ENCODE data around the gene TBC1D13. TPM values are rescaled to one million over a fixed set of nuclear protein-coding genes. Genes with fewer than 3 reads are reported as not detected.
A peak's percentile ranks its signal among the peaks of the same experiment; 100 is the strongest.

TBC1D13 gene
- total and polyA plus RNA-seq, 7 donors = 11.8 to 25.1 (median 15.5) TPM

GRCh38 chr9:128823903-128824406, 36.9 kb downstream of the TBC1D13 start:
- TF ChIP-seq, protein P1, sequence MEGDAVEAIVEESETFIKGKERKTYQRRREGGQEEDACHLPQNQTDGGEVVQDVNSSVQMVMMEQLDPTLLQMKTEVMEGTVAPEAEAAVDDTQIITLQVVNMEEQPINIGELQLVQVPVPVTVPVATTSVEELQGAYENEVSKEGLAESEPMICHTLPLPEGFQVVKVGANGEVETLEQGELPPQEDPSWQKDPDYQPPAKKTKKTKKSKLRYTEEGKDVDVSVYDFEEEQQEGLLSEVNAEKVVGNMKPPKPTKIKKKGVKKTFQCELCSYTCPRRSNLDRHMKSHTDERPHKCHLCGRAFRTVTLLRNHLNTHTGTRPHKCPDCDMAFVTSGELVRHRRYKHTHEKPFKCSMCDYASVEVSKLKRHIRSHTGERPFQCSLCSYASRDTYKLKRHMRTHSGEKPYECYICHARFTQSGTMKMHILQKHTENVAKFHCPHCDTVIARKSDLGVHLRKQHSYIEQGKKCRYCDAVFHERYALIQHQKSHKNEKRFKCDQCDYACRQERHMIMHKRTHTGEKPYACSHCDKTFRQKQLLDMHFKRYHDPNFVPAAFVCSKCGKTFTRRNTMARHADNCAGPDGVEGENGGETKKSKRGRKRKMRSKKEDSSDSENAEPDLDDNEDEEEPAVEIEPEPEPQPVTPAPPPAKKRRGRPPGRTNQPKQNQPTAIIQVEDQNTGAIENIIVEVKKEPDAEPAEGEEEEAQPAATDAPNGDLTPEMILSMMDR (IDR thresholded peaks at IDR 0.05) = no peak
- Histone ChIP-seq H3K36me3 (ENCODE audit: insufficient read depth in 1 of 2, low read depth in 1 of 2) (peaks cover 0 to 75% of the 10 kb centered on the region in 2 donors), H3K4me1 (peaks cover 20% of the 10 kb centered on the region), H3K27me3 (ENCODE audit: insufficient read depth in 3 of 3, low read length in 2 of 3) (no peaks in the 10 kb centered on the region), H3K9me3 (no peaks in the 10 kb centered on the region), H3K27ac (no peak overlapping the region), H3K4me3 (no peak overlapping the region)
- intact Hi-C loops (cut with DNase I) = no loop called here
- ATAC-seq = no peak
- DNase-seq = peak in 1 of 2 donors; percentile 44
- 80 to 89% (median 82%) methylated on average over 12 of the region's 12 CpGs for WGBS, 3 donors

DNA sequence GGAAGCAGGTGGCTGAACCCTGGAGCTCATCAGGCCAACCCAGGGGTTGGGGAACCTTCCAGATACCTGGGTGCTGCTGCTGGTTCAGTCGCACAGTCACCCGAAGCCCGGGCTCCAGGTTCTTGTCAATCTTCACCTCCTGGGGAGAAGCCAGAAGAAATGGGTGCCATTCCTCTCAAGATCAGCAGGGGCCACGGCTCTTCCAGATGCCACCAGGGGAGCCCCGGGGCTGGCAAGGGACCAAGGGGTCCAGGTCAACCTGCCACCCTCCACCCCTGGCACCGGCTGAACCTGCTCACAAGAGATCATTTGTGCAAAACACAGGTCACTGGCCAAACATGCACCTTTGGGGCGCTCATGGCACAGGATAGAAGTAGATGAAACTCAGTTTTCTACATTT, 37.9 kb downstream of the TBC1D13 start:
- no peak for ATAC-seq
- TF ChIP-seq, protein P1 (IDR thresholded peaks at IDR 0.05) = no peak
- 69 to 88% (median 78%) methylated on average over 7 of the region's 7 CpGs for WGBS, 3 donors
- Histone ChIP-seq H3K9me3 (no peaks in the 10 kb centered on the region), H3K4me1 (peaks cover 13% of the 10 kb centered on the region), H3K36me3 (ENCODE audit: insufficient read depth in 1 of 2, low read depth in 1 of 2) (peaks cover 0 to 75% of the 10 kb centered on the region in 2 donors), H3K27me3 (ENCODE audit: insufficient read depth in 3 of 3, low read length in 2 of 3) (no peaks in the 10 kb centered on the region), H3K4me3 (no peak overlapping the region), H3K27ac (no peak overlapping the region)
- intact Hi-C loops (cut with DNase I) = no loop called here
- DNase-seq = peak in 1 of 2 donors; percentile 52

GRCh38 chr9:128825923-128826700, 39.1 kb downstream of the TBC1D13 start:
- 91 to 94% (median 91%) methylated on average over 21 to 22 of the region's 22 CpGs for WGBS, 3 donors
- no peaks in the 10 kb centered on the region for H3K27me3 ChIP-seq (ENCODE audit: insufficient read depth in 3 of 3, low read length in 2 of 3)
- H3K36me3 ChIP-seq (ENCODE audit: insufficient read depth in 1 of 2, low read depth in 1 of 2) = peaks cover 0 to 65% of the 10 kb centered on the region in 2 donors
- DNase-seq = no peak
- H3K27ac ChIP-seq = no peak overlapping the region
- H3K4me1 ChIP-seq = peaks cover 13% of the 10 kb centered on the region
- H3K4me3 ChIP-seq = no peak overlapping the region
- H3K9me3 ChIP-seq = no peaks in the 10 kb centered on the region
- ATAC-seq = no peak
- TF ChIP-seq, protein P1 (IDR thresholded peaks at IDR 0.05) = no peak
- intact Hi-C loops (cut with DNase I) = no loop called here

DNA sequence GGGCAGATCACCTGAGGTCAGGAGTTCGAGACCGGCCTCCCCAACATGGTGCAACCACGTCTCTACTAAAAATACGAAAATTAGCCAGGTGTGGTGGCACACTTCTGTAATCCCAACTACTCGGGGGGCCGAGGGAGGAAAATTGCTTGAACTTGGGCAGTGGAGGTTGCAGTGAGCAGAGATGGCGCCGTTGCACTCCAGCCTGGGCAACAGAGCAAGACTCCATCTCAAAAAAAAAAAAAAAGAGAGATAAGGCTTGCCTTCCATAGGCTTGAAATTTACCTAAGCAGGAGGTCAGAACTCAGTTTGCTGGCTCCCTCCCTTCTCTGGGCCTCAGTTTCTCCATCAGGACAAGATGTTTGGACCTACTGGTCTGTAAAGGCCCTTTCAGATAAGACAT, 41.2 kb downstream of the TBC1D13 start:
- Histone ChIP-seq H3K27ac (no peak overlapping the region), H3K36me3 (ENCODE audit: insufficient read depth in 1 of 2, low read depth in 1 of 2) (peaks cover 0 to 49% of the 10 kb centered on the region in 2 donors), H3K4me1 (peaks cover 13% of the 10 kb centered on the region), H3K9me3 (no peaks in the 10 kb centered on the region), H3K27me3 (ENCODE audit: insufficient read depth in 3 of 3, low read length in 2 of 3) (no peaks in the 10 kb centered on the region), H3K4me3 (peak overlapping the region; percentile 89)
- TF ChIP-seq, protein P1 (IDR thresholded peaks at IDR 0.05) = no peak
- intact Hi-C loops (cut with DNase I) = no loop called here
- ATAC-seq = no peak
- 87 to 89% (median 88%) methylated on average over 8 of the region's 8 CpGs for WGBS, 3 donors
- DNase-seq = no peak
